HepG2 (cell line): Measurements from ENCODE around the gene INO80B. TPM values are rescaled to one million over a fixed set of nuclear protein-coding genes. Genes with fewer than 3 reads are reported as not detected.

Experiments
- ARNTL ChIP-seq: sonication (generic); formaldehyde crosslinking; IDR thresholded peaks from 2 replicates; pipeline ENCODE4 v1.4.0; 2020; ENCODE audit warnings: mild to moderate bottlenecking, missing genetic modification reagents
- CREM ChIP-seq, 2 experiments: sonication (generic) in 1 of 2; formaldehyde crosslinking in 1 of 2; IDR thresholded peaks; 2 replicates each; pipeline versions ENCODE4 v1.4.0 to v1.6.1; 2016 to 2020; ENCODE audit warnings: antibody characterized with exemption in 1 of 2, mild to moderate bottlenecking in 1 of 2, missing genetic modification reagents in 1 of 2
- FOXK2 ChIP-seq: fragments of 450-650 bp; IDR thresholded peaks from 2 replicates; pipeline ENCODE4 v1.6.1; 2016
- HOXA3 ChIP-seq: sonication (generic); formaldehyde crosslinking; IDR thresholded peaks from 2 replicates; pipeline ENCODE4 v1.5.0; 2020; ENCODE audit warnings: missing genetic modification reagents
- MEIS1 ChIP-seq: sonication (generic); formaldehyde crosslinking; IDR thresholded peaks from 2 replicates; pipeline ENCODE4 v1.9.0; 2021; ENCODE audit warnings: mild to moderate bottlenecking, missing genetic modification reagents, moderate library complexity, borderline replicate concordance
- NR2C2 ChIP-seq: sonication (generic); formaldehyde crosslinking; IDR thresholded peaks from 2 replicates; pipeline ENCODE4 v1.4.0; 2020; ENCODE audit warnings: missing genetic modification reagents, mild to moderate bottlenecking, moderate library complexity, borderline replicate concordance
- PPARG ChIP-seq: conservative IDR thresholded peaks from 2 replicates; pipeline ENCODE4 v1.6.1; 2016; ENCODE audit warnings: missing biosample characterization, missing genetic modification reagents
- RXRB ChIP-seq: IDR thresholded peaks from 2 replicates; pipeline ENCODE4 v1.6.1; 2016; ENCODE audit warnings: borderline replicate concordance, missing genetic modification reagents, missing compliant biosample characterization
- ZHX1 ChIP-seq: sonication (generic); formaldehyde crosslinking; IDR thresholded peaks from 2 replicates; pipeline ENCODE4 v1.8.1; 2022; ENCODE audit warnings: low read depth, mild to moderate bottlenecking, missing genetic modification reagents
- polyA plus RNA-seq, 8 experiments: library from polyadenylated mRNA; depleted of rRNA in 3 of 8; stranded (reverse) in 7 of 8; unstranded in 1 of 8; fragments of >200 nt; fragmentation: Illumina TruSeq in 4 of 8; extraction: Trizol in 4 of 8; gene quantifications; 2 replicates each; pipeline versions ENCODE4 v1.2.1 to v1.2.3, GENCODE V29; 2011 to 2016; ENCODE audit warnings: low read depth in 4 of 8, missing spikeins in 1 of 8, mixed read lengths in 1 of 8; ENCODE audit not compliant: insufficient read depth in 1 of 8
- total RNA-seq, 5 experiments: library from RNA; depleted of rRNA; stranded (reverse); fragments of >200 nt; fragmentation: Illumina TruSeq; extraction: Trizol; gene quantifications; 2 replicates each; pipeline ENCODE4 v1.2.3, GENCODE V29; 2016; ENCODE audit warnings: low read depth in 1 of 5

INO80B gene
- total and polyA plus RNA-seq, 2 of the 13 experiments (the other 11 are each of a cell fraction or from before 2014, with no cell fraction given): 6.2 to 14.5 TPM

GRCh38 chr2:74486141-74486540 is 31.3 kb downstream of the INO80B start (continued):
- TF ChIP-seq ZHX1 (CRISPR knock-in tag) (peak; percentile 29; the same call in 1 of the 2 replicates), PPARG (peak; percentile 68), ARNTL (no peak), CREM (IDR thresholded peaks at IDR 0.05) (peak; percentile 44; the same call in 1 of the 2 replicates), CREM (CRISPR knock-in tag; IDR thresholded peaks at IDR 0.05) (no peak), NR2C2 (peak; percentile 65; the same call in 1 of the 2 replicates), RXRB (0 out of 2 replicates have a peak, but pooled peaks have one; percentile 20), MEIS1 (0 out of 2 replicates have a peak, but pooled peaks have one; percentile 35), FOXK2 (peak; percentile 46; the same call in 1 of the 2 replicates), HOXA3 (CRISPR knock-in tag) (peak; percentile 66)
- TF ChIP-seq, all 625 proteins: peak for 56
